ENCODE results near the gene ZNF214.
"Not testable (repeated sequence)": the region's sequence is repeated elsewhere in the genome, so short reads cannot be mapped to it uniquely, and the experiment has no call there.

Gene ZNF214

DNA sequence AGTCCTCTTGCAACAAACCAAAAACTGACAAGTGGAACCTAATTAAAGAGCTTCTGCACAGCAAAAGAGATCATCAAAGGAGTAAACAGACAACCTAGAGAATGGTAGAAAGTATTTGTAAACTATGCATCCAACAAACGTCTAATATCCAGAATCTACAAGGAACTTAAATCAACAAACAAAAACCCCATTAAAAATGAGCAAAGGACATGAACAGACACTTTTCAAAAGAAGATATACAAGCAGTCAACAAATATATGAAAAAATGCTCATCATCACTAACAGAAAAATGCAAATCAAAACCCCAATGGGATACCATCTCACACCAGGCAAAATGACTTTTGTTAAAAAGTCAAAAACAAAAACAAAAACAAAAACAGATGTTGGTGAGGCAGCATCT is 33.7 kb downstream of the ZNF214 start:
- DNase-seq: no peak

DNA sequence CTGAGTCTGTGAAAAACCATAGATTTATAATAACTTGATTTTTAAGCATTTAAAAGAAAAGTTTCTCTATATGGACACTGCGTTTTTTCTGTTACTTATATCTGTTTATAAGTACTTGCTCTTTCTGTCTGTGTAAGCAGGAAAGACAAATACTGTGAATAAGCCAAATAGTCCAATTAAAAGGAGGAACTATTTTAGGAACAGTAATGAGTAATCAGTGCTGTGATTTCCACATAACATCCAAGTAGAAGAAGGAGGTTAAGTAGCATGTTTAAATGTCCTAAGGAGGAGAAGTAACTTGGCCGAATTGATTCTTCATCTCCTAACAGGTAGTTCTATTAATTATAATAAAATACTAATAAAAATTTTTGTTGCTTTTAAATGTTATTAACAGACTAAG is 40.8 kb downstream of the ZNF214 start:
- DNase-seq: no peak

DNA sequence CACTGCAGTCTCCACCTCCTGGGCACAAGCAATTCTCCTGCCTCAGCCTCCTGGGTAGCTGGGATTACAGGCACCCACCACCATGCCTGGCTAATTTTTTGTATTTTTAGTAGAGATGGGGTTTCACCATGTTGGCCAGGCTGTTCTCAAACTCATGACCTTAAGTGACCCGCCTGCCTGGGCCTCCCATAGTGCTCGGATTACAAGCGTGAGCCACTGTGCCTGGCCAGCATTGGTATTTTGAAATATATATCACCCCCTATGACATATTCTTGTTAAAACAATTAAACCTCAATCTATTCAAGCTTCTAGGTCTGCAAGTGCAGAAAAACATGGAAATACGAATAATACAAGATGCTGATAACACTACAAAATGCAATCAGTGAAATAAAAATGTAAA is 50.3 kb downstream of the ZNF214 start:
- not testable (repeated sequence) for DNase-seq

DNA sequence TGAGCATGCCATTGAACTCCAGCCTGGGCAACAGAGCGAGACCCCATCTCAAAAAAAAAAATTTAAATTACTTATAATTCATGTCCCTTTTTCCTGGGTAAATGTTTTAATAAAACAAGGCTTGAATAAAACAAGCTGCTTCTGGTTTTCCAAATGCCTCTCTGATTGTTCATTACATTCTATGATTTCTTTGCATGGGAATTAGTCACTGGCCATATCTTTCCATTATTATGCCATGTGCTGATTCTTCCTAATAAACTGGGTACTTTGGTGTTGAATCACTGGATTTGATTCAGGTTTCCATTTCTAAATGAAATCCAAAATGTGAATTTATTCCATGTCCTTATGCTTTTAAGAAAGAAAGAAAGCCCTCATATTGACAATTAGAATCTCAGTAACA is 51.3 kb downstream of the ZNF214 start:
- DNase-seq: no peak

DNA sequence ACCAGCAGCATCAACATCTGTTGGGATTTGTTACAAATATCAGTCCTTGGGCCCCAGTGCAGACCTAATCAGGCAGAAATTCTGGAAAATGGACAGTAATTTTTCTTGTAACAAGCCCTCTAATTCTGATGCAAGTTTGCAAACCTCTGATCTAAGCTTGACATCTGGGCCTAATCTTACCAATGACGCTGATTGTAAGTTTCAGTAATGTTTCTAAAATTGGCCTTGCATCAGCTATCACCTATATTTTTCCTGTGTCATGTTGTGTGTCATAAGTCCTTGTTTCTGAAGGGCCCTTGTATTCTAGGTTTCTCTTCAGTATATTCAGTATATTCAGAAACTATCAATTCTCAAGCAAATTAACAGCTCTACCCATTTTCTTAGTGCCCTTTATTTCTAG is 57.5 kb downstream of the ZNF214 start:
- DNase-seq: no peak

DNA sequence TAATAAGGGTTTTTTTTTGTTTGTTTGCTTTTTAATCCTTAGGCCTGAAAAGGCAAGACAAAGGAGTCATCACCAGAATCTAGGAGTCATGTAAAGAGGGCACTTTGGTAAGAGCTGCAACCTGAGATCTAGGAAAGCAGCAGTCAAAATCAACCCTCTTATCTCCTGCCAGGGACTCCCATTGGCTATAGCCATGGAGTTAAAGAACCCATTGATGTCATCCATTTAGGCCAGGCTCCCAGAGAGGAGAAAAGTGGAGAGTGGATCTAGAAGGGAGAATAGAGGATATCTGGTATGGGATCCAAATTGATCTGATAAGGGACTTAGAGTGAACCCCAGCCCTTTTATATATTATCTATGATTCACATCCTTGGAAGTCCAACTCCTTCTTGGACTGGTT is 58.0 kb downstream of the ZNF214 start:
- DNase-seq: no peak

DNA sequence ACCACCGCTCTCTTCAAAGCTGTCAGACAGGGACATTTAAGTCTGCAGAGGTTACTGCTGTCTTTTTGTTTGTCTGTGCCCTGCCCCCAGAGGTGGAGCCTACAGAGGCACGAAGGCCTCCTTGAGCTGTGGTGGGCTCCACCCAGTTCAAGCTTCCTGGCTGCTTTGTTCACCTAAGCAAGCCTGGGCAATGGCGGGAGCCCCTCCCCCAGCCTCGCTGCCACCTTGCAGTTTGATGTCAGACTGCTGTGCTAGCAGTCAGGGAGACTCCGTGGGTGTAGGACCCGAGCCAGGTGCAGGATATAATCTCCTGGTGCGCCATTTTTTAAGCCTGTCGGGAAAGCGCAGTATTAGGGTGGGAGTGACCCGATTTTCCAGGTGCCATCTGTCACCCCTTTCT is 65.9 kb downstream of the ZNF214 start:
- not testable (repeated sequence) for DNase-seq
